Measurements from ENCODE around the gene CXXC1.
A peak's percentile ranks its signal among the peaks of the same experiment; 100 is the strongest.
"Not testable (repeated sequence)": the region's sequence is repeated elsewhere in the genome, so short reads cannot be mapped to it uniquely, and the experiment has no call there.

CXXC1 gene

GRCh38 chr18:50293039-50293438 lies 5.5 kb upstream of the CXXC1 start:
- H3K36me3 ChIP-seq (ENCODE audit: insufficient read depth, low read length), result no peaks in the 10 kb centered on the region
- H3K27me3 ChIP-seq (ENCODE audit: control insufficient read depth, insufficient read depth, low read length), result peaks cover 22% of the 10 kb centered on the region
- H3K9me3 ChIP-seq (replicated peaks; ENCODE audit: low read length), result no peaks in the 10 kb centered on the region
- H3K9ac ChIP-seq (ENCODE audit: low read depth, low read length), result no peak overlapping the region
- no peak overlapping the region for H3K4me2 ChIP-seq (ENCODE audit: low read length)
- peaks cover under 1% of the 10 kb centered on the region for H3K4me1 ChIP-seq (ENCODE audit: control insufficient read depth, insufficient read depth, low read length)
- H3K4me3 ChIP-seq (ENCODE audit: low read length), result no peak overlapping the region

GRCh38 chr18:50289108-50289443 lies 1.6 kb upstream of the CXXC1 start:
- Histone ChIP-seq H3K9ac (ENCODE audit: low read depth, low read length) (no peak overlapping the region), H3K27me3 (ENCODE audit: control insufficient read depth, insufficient read depth, low read length) (peaks cover 20% of the 10 kb centered on the region), H3K4me3 (ENCODE audit: low read length) (no peak overlapping the region), H3K4me2 (ENCODE audit: low read length) (no peak overlapping the region), H3K4me1 (ENCODE audit: control insufficient read depth, insufficient read depth, low read length) (peaks cover 18% of the 10 kb centered on the region), H3K36me3 (ENCODE audit: insufficient read depth, low read length) (peaks cover 11% of the 10 kb centered on the region), H3K9me3 (replicated peaks; ENCODE audit: low read length) (no peaks in the 10 kb centered on the region)

GRCh38 chr18:50288348-50289107 lies 1.0 kb upstream of the CXXC1 start:
- Histone ChIP-seq H3K4me2 (ENCODE audit: low read length) (peak overlapping the region; percentile 87), H3K4me1 (ENCODE audit: control insufficient read depth, insufficient read depth, low read length) (peaks cover 21% of the 10 kb centered on the region), H3K9ac (ENCODE audit: low read depth, low read length) (peak overlapping the region; percentile 61), H3K36me3 (ENCODE audit: insufficient read depth, low read length) (peaks cover 16% of the 10 kb centered on the region), H3K4me3 (ENCODE audit: low read length) (peak overlapping the region; percentile 86), H3K27me3 (ENCODE audit: control insufficient read depth, insufficient read depth, low read length) (peaks cover 15% of the 10 kb centered on the region)
- not testable (repeated sequence) for H3K9me3 ChIP-seq (replicated peaks; ENCODE audit: low read length)

- Histone ChIP-seq H3K27me3 (ENCODE audit: control insufficient read depth, insufficient read depth, low read length) (peaks cover 9% of the 10 kb centered on the region), H3K4me2 (ENCODE audit: low read length) (peak overlapping the region; percentile 97), H3K4me3 (ENCODE audit: low read length) (peak overlapping the region; percentile 86)
Measured at GRCh38 chr18:50287028-50287440, 458 bp downstream of the CXXC1 start.

GRCh38 chr18:50286391-50287027 lies 983 bp downstream of the CXXC1 start:
- H3K4me3 ChIP-seq (ENCODE audit: low read length), result peak overlapping the region; percentile 86

More at GRCh38 chr18:50287028-50287440, 458 bp downstream of the CXXC1 start:
- Histone ChIP-seq H3K9me3 (replicated peaks; ENCODE audit: low read length) (no peaks in the 10 kb centered on the region), H3K36me3 (ENCODE audit: insufficient read depth, low read length) (peaks cover 30% of the 10 kb centered on the region), H3K9ac (ENCODE audit: low read depth, low read length) (peak overlapping the region; percentile 85), H3K4me1 (ENCODE audit: control insufficient read depth, insufficient read depth, low read length) (peaks cover 25% of the 10 kb centered on the region)

GRCh38 chr18:50285631-50286321 lies 1.7 kb downstream of the CXXC1 start:
- Histone ChIP-seq H3K9ac (ENCODE audit: low read depth, low read length) (peak overlapping the region; percentile 85), H3K4me1 (ENCODE audit: control insufficient read depth, insufficient read depth, low read length) (peaks cover 27% of the 10 kb centered on the region), H3K9me3 (replicated peaks; ENCODE audit: low read length) (no peaks in the 10 kb centered on the region)

More at GRCh38 chr18:50286391-50287027, 983 bp downstream of the CXXC1 start:
- Histone ChIP-seq H3K36me3 (ENCODE audit: insufficient read depth, low read length) (peaks cover 32% of the 10 kb centered on the region), H3K27me3 (ENCODE audit: control insufficient read depth, insufficient read depth, low read length) (peaks cover 9% of the 10 kb centered on the region), H3K4me2 (ENCODE audit: low read length) (peak overlapping the region; percentile 97), H3K9me3 (replicated peaks; ENCODE audit: low read length) (no peaks in the 10 kb centered on the region), H3K4me1 (ENCODE audit: control insufficient read depth, insufficient read depth, low read length) (peaks cover 27% of the 10 kb centered on the region), H3K9ac (ENCODE audit: low read depth, low read length) (peak overlapping the region; percentile 85)

GRCh38 chr18:50285071-50285470 lies 2.4 kb downstream of the CXXC1 start:
- Histone ChIP-seq H3K4me3 (ENCODE audit: low read length) (no peak overlapping the region), H3K36me3 (ENCODE audit: insufficient read depth, low read length) (peaks cover 32% of the 10 kb centered on the region), H3K9me3 (replicated peaks; ENCODE audit: low read length) (no peaks in the 10 kb centered on the region), H3K4me1 (ENCODE audit: control insufficient read depth, insufficient read depth, low read length) (peaks cover 32% of the 10 kb centered on the region), H3K27me3 (ENCODE audit: control insufficient read depth, insufficient read depth, low read length) (no peaks in the 10 kb centered on the region), H3K4me2 (ENCODE audit: low read length) (no peak overlapping the region), H3K9ac (ENCODE audit: low read depth, low read length) (no peak overlapping the region)

More at GRCh38 chr18:50285631-50286321, 1.7 kb downstream of the CXXC1 start:
- Histone ChIP-seq H3K4me3 (ENCODE audit: low read length) (peak overlapping the region; percentile 86), H3K4me2 (ENCODE audit: low read length) (peak overlapping the region; percentile 97), H3K27me3 (ENCODE audit: control insufficient read depth, insufficient read depth, low read length) (peaks cover 3% of the 10 kb centered on the region), H3K36me3 (ENCODE audit: insufficient read depth, low read length) (peaks cover 32% of the 10 kb centered on the region)

GRCh38 chr18:50284255-50284885 lies 3.1 kb downstream of the CXXC1 start:
- Histone ChIP-seq H3K4me1 (ENCODE audit: control insufficient read depth, insufficient read depth, low read length) (peaks cover 39% of the 10 kb centered on the region), H3K4me3 (ENCODE audit: low read length) (no peak overlapping the region), H3K9ac (ENCODE audit: low read depth, low read length) (peak overlapping the region; percentile 25), H3K9me3 (replicated peaks; ENCODE audit: low read length) (no peaks in the 10 kb centered on the region), H3K4me2 (ENCODE audit: low read length) (no peak overlapping the region), H3K27me3 (ENCODE audit: control insufficient read depth, insufficient read depth, low read length) (no peaks in the 10 kb centered on the region), H3K36me3 (ENCODE audit: insufficient read depth, low read length) (peaks cover 32% of the 10 kb centered on the region)

- no peaks in the 10 kb centered on the region for H3K9me3 ChIP-seq (replicated peaks; ENCODE audit: low read length)
- H3K9ac ChIP-seq (ENCODE audit: low read depth, low read length), result no peak overlapping the region
- peaks cover 45% of the 10 kb centered on the region for H3K4me1 ChIP-seq (ENCODE audit: control insufficient read depth, insufficient read depth, low read length)
- no peaks in the 10 kb centered on the region for H3K27me3 ChIP-seq (ENCODE audit: control insufficient read depth, insufficient read depth, low read length)
- no peak overlapping the region for H3K4me2 ChIP-seq (ENCODE audit: low read length)
- H3K4me3 ChIP-seq (ENCODE audit: low read length), result no peak overlapping the region
- H3K36me3 ChIP-seq (ENCODE audit: insufficient read depth, low read length), result peaks cover 35% of the 10 kb centered on the region
Measured at GRCh38 chr18:50283469-50284209, 3.9 kb downstream of the CXXC1 start.

- Histone ChIP-seq H3K9me3 (replicated peaks; ENCODE audit: low read length) (no peaks in the 10 kb centered on the region), H3K4me2 (ENCODE audit: low read length) (peak overlapping the region; percentile 92), H3K9ac (ENCODE audit: low read depth, low read length) (no peak overlapping the region), H3K4me1 (ENCODE audit: control insufficient read depth, insufficient read depth, low read length) (peaks cover 52% of the 10 kb centered on the region), H3K27me3 (ENCODE audit: control insufficient read depth, insufficient read depth, low read length) (no peaks in the 10 kb centered on the region), H3K36me3 (ENCODE audit: insufficient read depth, low read length) (peaks cover 38% of the 10 kb centered on the region), H3K4me3 (ENCODE audit: low read length) (no peak overlapping the region)
Measured at GRCh38 chr18:50282521-50283335, 4.8 kb downstream of the CXXC1 start.
